NCI-H2227 (cell line): Measurements from ENCODE around the gene MFAP2.
"Not testable (repeated sequence)": the region's sequence is repeated elsewhere in the genome, so short reads cannot be mapped to it uniquely, and the experiment has no call there.

Source experiments
- DNase-seq: peaks from one replicate; lab custom pipeline; 2025; ENCODE audit not compliant: unreplicated experiment; lab: John Stamatoyannopoulos, UW

Gene MFAP2

DNA sequence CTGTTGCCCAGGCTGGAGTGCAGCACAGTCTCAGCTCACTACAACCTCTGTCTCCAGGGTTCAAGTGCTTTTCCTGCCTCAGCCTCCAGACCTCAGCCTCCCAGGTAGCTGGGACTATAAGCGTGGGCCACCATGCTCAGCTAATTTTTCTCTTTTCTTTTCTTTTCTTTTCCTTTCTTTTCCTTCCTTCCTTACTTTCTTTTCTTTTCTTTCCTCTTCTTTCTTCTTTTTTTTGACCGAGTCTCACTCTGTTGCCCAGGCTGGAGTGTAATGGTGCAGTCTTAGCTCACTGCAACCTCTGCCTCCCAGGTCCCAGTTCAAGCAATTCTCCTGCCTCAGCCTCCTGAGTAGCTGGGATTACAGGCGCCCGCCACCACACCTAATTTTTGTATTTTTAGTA lies 16.3 kb downstream of the MFAP2 start:
- DNase-seq, result not testable (repeated sequence)

DNA sequence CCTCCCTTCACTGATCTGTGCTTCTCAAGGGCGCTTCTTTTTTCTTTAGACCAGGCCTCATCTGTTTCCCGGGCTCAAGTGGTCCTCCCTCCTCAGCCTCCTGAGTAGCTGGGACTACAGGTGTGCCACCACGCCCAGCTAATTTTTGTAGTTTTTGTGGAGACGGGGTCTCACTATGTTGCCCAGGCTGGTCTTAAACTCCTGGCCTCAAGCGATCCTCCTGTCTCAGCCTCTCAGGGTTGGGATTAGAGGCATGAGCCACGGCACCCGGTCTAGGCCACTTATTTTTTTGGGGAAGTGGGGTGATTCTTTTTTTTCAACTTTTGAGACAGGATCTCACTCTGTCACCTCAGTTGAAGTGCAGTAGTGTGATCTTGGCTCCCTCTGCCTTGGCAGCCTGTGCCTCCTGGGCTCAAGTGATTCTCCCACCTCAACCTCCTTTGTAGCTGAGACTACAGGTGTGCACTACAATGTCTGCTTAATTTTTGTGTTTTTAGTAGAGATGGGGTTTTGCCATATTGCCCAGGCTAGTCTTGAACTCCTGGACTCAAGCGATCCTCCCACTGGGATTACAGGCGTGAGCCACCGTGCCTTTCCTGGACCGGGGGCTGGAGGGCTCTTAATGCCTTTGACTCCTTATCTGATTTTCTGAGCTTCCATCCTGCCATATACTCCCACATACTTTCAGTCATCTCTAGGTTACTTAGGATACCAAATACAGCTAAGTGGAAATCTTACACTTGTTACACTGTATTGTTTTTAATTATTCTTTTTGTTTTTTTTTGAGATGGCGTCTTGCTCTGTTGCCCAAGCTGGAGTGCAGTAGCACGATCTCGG lies 18.9 kb downstream of the MFAP2 start:
- no peak for DNase-seq

DNA sequence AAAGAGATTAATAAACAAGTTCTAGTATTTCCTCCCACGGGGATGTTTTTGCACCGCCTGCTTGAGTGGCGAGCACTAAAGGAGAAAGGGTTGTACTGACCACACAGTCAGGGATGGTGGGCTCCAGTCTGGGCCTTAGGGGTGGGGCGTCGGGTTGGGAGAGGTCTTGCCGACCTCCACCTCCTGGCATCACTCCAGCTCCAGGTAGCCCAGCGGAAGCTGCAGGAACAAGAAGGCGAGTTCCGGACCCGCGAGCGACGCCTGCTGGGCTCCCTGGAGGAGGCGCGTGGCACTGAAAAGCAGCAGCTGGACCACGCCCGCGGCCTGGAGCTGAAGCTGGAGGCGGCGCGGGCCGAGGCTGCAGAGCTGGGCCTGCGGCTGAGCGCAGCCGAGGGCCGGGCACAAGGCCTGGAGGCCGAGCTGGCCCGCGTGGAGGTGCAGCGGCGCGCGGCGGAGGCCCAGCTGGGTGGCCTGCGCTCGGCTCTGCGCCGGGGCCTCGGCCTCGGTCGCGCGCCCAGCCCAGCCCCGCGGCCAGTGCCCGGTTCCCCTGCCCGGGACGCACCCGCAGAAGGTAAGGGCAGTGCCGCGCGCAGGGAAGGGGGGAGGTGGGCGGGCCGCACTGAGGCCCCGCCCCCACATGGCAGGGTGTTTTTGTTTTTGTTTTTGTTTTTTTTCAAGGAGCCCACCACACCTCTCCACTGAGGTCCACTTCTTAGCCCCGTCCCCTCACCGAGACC lies 19.7 kb downstream of the MFAP2 start:
- peak; percentile 88 for DNase-seq

DNA sequence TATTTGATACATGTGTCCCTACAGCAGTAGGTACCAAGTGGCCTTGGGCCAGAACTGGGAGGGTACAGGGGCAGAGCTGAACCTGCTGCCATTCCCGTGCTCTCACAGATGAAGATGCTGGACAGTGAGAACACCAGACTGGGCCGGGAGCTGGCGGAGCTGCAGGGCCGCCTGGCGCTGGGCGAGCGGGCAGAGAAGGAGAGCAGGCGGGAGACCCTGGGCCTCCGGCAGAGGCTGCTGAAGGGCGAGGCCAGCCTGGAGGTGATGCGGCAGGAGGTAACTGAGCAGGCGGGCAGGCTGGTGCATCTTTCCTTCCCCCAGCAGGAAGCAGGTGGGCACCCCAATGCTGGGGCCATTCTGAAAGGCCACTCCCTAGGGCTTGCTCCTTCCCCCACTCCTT lies 21.9 kb downstream of the MFAP2 start:
- no peak for DNase-seq

DNA sequence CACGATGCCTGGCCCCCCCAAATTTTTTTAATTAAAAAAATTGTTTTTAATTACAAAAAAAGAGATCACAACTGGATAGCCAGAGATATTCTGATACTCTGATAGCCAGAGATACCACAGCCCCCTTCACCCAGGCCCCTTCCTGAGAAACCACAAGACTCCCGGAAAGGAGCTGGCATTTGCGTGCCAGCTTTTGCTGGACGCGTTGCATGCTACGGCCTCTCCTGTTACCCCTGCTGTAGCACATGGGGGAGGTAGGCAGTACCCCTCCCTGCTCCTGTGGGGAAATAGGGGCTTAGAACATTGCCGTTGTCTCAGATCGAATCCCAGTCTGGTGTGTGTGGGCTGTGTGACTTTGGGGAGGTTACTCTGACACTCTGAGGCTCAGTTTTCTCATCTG lies 22.7 kb downstream of the MFAP2 start:
- DNase-seq, result no peak

DNA sequence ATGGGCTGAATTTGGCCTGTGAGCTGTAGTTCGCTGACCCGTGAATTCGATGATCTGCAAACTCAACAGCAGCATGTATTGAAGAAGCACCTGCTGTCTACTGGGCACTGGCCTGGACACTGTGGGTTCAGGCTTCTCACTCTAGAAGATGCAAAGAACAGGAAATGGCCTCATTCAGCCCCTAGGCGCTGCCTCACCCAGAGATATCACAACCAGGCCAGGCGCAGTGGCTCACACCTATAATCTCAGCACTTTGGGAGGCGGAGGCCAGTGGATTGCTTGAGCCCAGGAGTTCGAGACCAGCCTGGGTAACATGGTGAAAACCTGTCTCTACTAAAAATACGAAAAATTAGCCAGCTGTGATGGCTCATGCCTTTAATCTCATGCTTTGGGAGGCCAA lies 23.6 kb downstream of the MFAP2 start:
- DNase-seq, result no peak

DNA sequence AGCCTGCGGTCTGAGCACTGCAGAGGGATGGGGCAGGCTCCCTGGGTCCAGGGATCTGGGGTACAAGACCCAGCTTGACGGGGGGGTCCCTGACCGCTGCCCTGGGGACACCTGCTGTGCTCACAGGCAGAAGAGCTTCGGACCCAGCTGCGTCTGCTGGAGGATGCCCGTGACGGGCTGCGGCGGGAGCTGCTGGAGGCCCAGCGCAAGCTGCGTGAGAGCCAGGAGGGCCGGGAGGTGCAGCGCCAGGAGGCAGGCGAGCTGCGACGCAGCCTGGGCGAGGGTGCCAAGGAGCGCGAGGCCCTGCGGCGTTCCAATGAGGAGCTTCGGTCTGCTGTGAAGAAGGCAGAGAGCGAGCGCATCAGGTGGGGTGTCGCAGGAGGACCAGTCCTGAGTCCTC lies 25.2 kb downstream of the MFAP2 start:
- no peak for DNase-seq

DNA sequence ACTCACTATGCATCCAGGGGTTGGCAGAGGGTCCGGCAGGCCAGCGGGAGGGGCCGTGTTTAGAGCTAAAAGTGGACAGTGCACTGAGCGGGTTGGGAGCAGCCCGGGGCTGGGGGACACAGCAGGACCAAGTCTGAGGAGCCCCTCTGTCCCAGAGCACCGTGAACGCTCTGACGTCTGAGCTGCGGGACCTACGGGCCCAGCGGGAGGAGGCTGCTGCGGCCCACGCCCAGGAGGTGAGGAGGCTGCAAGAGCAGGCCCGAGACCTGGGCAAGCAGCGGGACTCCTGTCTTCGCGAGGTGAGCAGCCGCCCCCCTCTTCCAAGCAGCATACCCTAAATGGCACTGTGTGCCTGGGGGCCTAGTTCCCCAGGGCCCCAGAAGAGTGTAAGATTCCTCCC lies 25.8 kb downstream of the MFAP2 start:
- no peak for DNase-seq

DNA sequence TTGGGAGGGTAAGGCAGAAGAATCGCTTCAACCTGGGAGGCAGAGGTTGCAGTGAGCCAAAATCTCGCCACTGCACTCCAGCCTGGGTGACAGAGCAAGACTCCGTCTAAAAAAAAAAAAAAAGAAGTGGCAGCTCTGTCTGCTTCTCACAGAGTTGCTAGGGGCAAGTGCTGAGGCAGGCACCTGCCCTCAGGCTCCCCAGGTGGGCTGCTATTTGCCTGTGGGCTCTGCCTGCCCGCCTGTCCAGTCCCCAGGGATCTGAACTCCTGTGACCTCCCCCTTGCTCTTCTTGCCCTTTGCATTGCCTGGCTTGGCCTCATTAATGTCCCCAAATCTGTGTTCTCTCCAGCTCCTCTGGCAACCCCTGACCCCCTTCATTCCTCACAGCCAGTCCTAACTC lies 28.0 kb downstream of the MFAP2 start:
- not testable (repeated sequence) for DNase-seq

DNA sequence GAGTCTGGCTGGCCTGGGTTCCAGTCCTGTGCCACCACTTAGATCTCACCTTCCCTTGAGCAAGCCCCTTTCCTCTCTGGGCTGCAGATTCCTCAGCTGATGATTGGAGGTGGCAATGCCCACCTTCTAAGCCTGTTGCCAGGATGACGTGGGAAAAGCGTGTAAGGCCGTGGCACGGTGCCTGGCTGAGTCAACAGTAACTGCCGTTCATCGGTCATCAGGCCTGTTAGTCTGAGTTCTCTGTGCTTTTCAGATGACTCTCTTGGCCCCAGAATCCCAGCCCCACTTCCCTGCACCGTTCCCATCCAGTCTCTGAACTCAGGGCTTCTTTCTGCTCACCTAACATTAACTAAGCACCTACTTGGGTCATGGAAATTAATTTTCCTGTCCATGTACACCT lies 31.4 kb downstream of the MFAP2 start:
- DNase-seq, result not testable (repeated sequence)

DNA sequence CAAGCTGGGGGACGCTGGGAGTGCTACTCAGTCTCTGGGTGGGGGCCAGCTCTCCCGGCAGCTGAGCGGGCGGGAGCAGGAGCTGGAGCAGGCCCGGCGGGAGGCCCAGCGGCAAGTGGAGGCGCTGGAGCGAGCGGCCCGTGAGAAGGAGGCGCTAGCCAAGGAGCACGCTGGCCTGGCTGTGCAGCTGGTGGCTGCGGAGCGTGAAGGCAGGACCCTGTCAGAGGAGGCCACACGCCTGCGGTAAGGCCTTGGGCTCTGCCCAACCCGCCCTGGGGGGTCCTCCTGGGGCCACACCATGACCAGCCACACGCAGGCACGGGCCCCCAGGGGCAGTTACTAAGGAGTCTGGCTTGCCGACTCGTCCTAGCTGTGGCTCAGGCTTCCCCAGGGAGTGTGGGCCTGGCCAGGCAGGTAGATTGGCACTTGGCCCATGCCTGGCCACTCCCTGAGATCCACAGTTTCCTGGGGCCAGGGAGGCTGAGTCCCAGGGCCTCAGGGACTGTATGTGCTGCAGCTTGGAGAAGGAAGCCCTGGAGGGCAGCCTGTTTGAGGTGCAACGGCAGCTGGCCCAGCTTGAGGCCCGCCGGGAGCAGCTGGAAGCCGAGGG lies 32.0 kb downstream of the MFAP2 start:
- DNase-seq, result not testable (repeated sequence)

DNA sequence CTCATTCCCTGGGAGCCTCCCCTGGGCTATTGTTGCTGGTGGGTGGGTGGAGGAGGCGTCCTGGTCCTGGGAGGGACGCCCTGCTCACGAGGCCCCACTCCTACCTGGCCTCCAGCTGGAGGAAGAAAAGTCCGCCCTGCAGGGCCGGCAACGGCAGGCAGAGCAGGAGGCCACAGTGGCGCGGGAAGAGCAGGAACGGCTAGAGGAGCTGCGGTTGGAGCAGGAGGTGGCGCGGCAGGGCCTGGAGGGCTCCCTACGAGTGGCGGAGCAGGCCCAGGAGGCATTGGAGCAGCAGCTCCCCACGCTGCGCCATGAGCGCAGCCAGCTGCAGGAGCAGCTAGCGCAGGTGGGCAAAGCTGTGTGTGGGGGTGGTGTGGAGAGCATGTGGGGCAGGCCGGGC lies 33.8 kb downstream of the MFAP2 start:
- DNase-seq, result no peak

DNA sequence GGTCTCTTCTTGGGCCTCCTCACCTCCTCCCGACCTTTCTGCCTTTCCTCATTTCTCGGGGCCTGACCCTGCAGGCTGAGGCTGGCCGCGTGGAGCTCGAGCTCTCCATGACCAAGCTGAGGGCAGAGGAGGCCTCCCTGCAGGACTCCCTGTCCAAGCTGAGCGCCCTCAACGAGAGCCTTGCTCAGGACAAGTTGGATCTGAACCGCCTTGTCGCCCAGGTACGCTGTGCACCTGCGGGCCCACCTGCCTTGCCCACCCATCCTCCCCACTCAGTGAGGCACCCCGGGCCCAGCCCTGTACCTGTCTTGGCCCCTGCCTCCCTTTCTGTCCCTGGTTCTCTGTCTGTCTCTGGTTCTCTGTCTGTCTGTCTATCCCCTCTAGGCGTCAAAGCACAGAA lies 34.2 kb downstream of the MFAP2 start:
- DNase-seq, result not testable (repeated sequence)

DNA sequence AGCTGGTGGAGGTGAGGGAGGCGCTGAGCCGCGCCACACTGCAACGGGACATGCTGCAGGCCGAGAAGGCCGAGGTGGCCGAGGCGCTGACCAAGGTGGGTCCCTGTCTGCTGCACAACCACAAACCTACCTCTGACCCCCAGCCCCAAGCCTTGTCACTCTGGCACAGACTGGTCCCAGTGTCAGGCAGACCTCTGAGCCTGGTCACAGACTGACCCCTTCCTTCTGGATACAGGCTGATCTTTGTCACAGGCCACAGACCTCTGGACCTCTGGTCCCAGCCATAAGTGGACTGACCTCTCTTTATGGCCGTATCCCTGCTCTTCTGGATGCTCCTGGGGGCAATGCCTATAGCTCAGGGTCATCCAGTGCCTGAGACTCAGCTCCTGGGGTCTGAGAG lies 34.9 kb downstream of the MFAP2 start:
- not testable (repeated sequence) for DNase-seq

DNA sequence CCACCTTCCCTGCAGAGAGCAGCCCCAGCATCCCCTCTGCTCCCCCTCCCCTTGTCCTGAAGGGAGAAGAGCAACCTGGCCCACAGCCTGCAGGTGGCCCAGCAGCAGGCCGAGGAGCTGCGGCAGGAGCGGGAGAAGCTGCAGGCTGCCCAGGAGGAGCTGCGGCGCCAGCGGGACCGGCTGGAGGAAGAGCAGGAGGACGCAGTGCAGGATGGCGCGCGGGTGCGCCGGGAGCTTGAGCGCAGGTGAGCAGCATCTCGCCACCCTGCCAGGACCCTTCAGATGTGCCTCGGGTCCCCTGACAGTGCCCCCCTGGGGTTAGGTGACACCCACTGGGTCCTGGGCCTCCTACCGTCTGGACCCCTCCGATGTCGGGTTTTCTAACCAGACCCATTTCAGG lies 36.4 kb downstream of the MFAP2 start:
- DNase-seq, result no peak

DNA sequence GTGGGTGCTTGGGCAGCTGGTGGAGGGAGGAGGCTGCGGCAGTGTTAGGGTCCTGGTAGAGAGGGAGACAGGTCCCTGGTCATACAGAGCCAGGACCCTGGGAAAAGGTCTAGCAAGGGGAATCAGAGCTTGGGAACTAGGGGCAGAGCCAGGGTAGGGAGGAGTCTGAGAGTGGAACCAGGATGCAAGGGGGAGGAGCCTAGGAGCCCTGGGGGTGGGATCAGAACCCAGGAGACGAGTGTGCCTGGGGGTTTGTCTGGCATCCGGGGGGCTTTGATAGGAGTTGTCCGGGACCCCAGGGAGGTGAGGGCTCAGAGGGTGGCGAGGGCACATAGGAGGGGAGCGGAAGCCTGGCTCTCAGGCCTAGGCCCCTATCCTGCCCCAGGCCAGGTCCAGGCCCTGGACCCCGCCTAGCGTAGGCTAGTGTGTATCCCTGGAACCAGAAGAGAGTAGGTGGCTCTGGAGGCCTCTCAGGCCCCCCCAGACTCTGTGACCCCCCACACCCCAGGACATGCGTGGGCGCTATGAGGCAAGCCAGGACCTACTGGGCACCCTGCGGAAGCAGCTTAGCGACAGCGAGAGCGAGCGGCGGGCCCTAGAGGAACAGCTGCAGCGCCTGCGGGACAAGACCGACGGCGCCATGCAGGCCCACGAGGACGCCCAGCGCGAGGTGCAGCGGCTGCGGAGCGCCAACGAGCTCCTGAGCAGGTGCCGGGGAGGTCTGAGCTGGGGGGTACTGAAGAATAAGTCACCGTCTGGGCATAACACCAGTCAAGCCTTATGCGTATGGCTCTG lies 40.8 kb downstream of the MFAP2 start:
- DNase-seq, result not testable (repeated sequence)

DNA sequence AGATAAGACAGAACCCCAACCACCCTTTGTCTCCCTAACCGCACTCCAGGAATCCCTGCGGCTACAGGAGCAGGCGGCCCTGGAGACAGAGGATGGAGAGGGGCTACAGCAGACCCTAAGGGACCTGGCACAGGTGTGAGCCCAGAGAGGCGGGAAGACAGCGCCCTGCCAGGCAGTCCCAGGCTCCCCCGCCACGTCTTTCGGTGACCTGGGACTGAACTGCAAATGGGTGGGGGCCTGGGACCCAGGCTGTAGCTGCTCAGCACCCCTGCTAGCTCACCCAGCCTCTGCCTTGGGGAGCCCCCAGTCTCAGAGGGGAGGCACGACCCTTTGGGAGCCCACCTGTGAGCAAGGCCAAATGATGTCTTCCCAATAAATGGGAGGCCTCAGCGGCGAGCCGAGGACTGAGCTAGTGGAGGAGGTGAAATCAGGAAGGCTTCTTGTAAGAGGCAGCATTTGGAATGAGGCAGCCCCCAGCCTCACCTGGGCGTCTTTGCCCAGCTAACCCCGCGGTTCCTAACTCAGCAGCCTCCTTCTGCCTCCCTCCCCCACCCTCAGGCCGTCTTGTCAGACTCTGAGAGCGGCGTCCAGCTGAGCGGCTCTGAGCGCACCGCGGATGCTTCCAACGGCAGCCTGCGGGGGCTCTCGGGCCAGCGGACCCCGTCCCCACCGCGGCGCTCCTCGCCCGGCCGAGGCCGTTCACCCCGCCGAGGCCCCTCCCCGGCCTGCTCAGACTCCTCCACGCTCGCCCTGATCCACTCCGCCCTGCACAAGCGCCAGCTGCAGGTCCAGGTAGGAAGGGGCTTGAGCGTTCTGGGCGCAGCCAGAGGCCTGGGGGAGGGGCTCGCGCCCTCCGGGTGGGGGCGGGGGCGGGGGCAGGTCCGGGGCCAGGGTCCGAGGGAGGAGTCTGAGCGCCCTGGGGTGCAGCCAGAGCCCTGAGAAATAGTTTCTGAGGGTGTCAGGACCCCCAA lies 41.8 kb downstream of the MFAP2 start:
- no peak for DNase-seq

DNA sequence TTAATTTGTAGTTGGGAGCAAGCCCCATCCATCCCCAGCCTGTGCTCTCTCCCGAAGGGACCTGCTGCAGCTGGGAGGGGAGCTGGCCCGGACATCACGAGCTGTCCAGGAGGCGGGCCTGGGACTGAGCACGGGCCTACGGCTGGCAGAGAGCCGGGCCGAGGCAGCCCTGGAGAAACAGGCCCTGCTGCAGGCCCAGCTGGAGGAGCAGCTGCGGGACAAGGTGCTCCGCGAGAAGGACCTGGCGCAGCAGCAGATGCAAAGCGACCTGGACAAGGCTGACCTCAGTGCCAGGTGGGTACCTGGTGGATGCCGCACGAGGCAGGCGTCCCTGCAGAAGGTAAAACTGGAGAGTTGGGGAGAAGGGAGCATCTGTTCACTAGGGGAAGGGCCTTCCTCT lies 43.8 kb downstream of the MFAP2 start:
- not testable (repeated sequence) for DNase-seq

DNA sequence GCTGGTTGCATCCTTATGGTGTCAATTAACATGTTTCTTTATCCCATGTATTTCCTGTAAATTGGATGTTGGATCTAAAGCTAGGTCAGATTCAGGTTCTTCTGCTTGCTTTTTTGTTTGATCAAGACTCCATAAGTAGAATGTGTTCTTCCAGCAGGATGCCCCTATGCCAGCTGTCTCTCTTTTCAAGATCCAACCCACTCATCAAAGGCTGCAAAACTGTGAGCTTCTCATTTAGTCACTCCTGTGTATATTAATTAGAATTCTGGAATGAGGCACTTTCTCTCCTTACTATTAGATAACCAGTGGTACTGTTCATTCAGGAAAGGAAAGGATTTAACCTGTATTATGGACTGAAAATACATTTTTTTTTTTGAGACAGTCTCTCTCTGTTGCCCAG lies 46.5 kb downstream of the MFAP2 start:
- DNase-seq, result not testable (repeated sequence)
